Pulmonary artery endothelial cell (primary cell): ENCODE measurements around the gene IL34. TPM values are rescaled to one million over a fixed set of nuclear protein-coding genes. Genes with fewer than 3 reads are reported as not detected.

Experiments used
- DNase-seq: peaks from one replicate; pipeline ENCODE4 v3.0.0-alpha.2; 2011; ENCODE audit warnings: low read depth, low spot score
- total RNA-seq: library from RNA; depleted of rRNA; stranded (reverse); fragments of >200 nt; gene quantifications from 2 replicates; pipeline ENCODE4 v1.2.3, GENCODE V29; 2014

The IL34 gene
- total RNA-seq, 1 donor from 2014 or later = 1.3 TPM

GRCh38 chr16:70676675-70677498 lies 30.5 kb downstream of the IL34 start:
- DNase-seq = no peak

GRCh38 chr16:70677499-70678120 lies 31.3 kb downstream of the IL34 start:
- DNase-seq = no peak

GRCh38 chr16:70678121-70678897 lies 31.9 kb downstream of the IL34 start:
- DNase-seq = no peak

- no peak for DNase-seq
Observed at GRCh38 chr16:70678898-70679670, 32.7 kb downstream of the IL34 start.

GRCh38 chr16:70679671-70680494 lies 33.5 kb downstream of the IL34 start:
- no peak for DNase-seq

GRCh38 chr16:70680495-70681381 lies 34.4 kb downstream of the IL34 start:
- no peak for DNase-seq

GRCh38 chr16:70681382-70682238 lies 35.3 kb downstream of the IL34 start:
- no peak for DNase-seq

GRCh38 chr16:70682239-70683145 lies 36.1 kb downstream of the IL34 start:
- DNase-seq = no peak

GRCh38 chr16:70683146-70683944 lies 37.0 kb downstream of the IL34 start:
- DNase-seq = no peak

GRCh38 chr16:70684146-70685060 lies 38.0 kb downstream of the IL34 start:
- DNase-seq = no peak

GRCh38 chr16:70685061-70685937 lies 38.9 kb downstream of the IL34 start:
- no peak for DNase-seq

GRCh38 chr16:70685938-70686375 lies 39.6 kb downstream of the IL34 start, which contains the start of gene MTSS2:
Gene MTSS2 (minus strand): TSS chr16:70686053. CDS start chr16:70685791, 262 bp downstream.
- no peak for DNase-seq

- DNase-seq = no peak
Observed at GRCh38 chr16:70686376-70687101, 40.2 kb downstream of the IL34 start.

GRCh38 chr16:70687102-70687511 lies 40.7 kb downstream of the IL34 start:
- DNase-seq = no peak
